ENCODE measurements around the gene FBLN1.

FBLN1 gene

DNA sequence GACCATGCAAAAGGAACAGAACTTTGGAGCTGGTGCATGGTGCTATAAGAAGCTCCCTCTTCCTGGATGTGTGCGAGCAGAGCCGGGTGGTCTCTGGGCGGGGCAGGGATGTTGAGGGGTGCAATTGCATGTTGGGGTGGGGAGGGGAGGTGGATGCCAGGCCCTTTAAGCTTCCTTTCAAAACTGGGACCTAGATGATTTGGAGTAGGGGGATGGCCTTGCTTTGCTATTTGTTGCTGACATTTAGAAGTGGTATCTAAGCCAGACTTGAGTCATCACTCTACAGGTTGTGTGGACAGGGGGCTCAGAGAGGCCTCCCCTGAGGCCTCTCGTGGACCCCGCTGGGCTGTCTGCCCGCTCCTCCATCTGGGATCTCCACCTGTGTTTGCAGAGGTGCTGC is 24.8 kb downstream of the FBLN1 start:
- TF ChIP-seq, protein P1, sequence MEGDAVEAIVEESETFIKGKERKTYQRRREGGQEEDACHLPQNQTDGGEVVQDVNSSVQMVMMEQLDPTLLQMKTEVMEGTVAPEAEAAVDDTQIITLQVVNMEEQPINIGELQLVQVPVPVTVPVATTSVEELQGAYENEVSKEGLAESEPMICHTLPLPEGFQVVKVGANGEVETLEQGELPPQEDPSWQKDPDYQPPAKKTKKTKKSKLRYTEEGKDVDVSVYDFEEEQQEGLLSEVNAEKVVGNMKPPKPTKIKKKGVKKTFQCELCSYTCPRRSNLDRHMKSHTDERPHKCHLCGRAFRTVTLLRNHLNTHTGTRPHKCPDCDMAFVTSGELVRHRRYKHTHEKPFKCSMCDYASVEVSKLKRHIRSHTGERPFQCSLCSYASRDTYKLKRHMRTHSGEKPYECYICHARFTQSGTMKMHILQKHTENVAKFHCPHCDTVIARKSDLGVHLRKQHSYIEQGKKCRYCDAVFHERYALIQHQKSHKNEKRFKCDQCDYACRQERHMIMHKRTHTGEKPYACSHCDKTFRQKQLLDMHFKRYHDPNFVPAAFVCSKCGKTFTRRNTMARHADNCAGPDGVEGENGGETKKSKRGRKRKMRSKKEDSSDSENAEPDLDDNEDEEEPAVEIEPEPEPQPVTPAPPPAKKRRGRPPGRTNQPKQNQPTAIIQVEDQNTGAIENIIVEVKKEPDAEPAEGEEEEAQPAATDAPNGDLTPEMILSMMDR (IDR thresholded peaks at IDR 0.05; ENCODE audit: insufficient read depth, low read length, poor library complexity, severe bottlenecking): no peak
- no peak for TF ChIP-seq EZH2phosphoT487 (conservative IDR thresholded peaks at IDR 0.05; ENCODE audit: low read length)

GRCh38 chr22:45528046-45528445 is 25.4 kb downstream of the FBLN1 start:
- no peak overlapping the region for H3K27ac ChIP-seq (ENCODE audit: low read depth, low read length)
- no peaks in the 10 kb centered on the region for H3K27me3 ChIP-seq (ENCODE audit: low read length)
- H4K20me1 ChIP-seq (ENCODE audit: low read depth, low read length): no peaks in the 10 kb centered on the region
- no peaks in the 10 kb centered on the region for H3K36me3 ChIP-seq (ENCODE audit: low read length)
- H3K9ac ChIP-seq (ENCODE audit: low read length): no peak overlapping the region
- H3K79me2 ChIP-seq (ENCODE audit: insufficient read depth, low read length): no peaks in the 10 kb centered on the region
- no peak overlapping the region for H2AFZ ChIP-seq (ENCODE audit: low read depth, low read length, severe bottlenecking)
- no peak overlapping the region for H3K4me2 ChIP-seq (ENCODE audit: low read depth, low read length, poor library complexity, severe bottlenecking)
- H3K4me3 ChIP-seq (ENCODE audit: insufficient read depth, low read length, poor library complexity, severe bottlenecking): no peak overlapping the region
- H3K9me3 ChIP-seq (ENCODE audit: insufficient read depth, low read length): no peaks in the 10 kb centered on the region
- H3K9me2 ChIP-seq (replicated peaks; ENCODE audit: insufficient read depth, low read length): no peaks in the 10 kb centered on the region
- no peak for TF ChIP-seq EZH2phosphoT487 (conservative IDR thresholded peaks at IDR 0.05; ENCODE audit: low read length)
- TF ChIP-seq, protein P1 (IDR thresholded peaks at IDR 0.05; ENCODE audit: insufficient read depth, low read length, poor library complexity, severe bottlenecking): no peak
- H3F3A ChIP-seq (ENCODE audit: insufficient read depth): no peaks in the 10 kb centered on the region

More for the DNA sequence above, 24.8 kb downstream of the FBLN1 start:
- Histone ChIP-seq H3K9me2 (replicated peaks; ENCODE audit: insufficient read depth, low read length) (no peaks in the 10 kb centered on the region), H3K4me2 (ENCODE audit: low read depth, low read length, poor library complexity, severe bottlenecking) (no peak overlapping the region), H3K4me3 (ENCODE audit: insufficient read depth, low read length, poor library complexity, severe bottlenecking) (no peak overlapping the region), H3K9me3 (ENCODE audit: insufficient read depth, low read length) (no peaks in the 10 kb centered on the region), H3K9ac (ENCODE audit: low read length) (no peak overlapping the region), H3K27me3 (ENCODE audit: low read length) (no peaks in the 10 kb centered on the region), H3K79me2 (ENCODE audit: insufficient read depth, low read length) (no peaks in the 10 kb centered on the region), H2AFZ (ENCODE audit: low read depth, low read length, severe bottlenecking) (no peak overlapping the region), H3F3A (ENCODE audit: insufficient read depth) (no peaks in the 10 kb centered on the region), H3K36me3 (ENCODE audit: low read length) (no peaks in the 10 kb centered on the region), H3K27ac (ENCODE audit: low read depth, low read length) (no peak overlapping the region), H4K20me1 (ENCODE audit: low read depth, low read length) (no peaks in the 10 kb centered on the region)

GRCh38 chr22:45529105-45529504 is 26.4 kb downstream of the FBLN1 start:
- no peaks in the 10 kb centered on the region for H3K9me2 ChIP-seq (replicated peaks; ENCODE audit: insufficient read depth, low read length)
- H3K27me3 ChIP-seq (ENCODE audit: low read length): no peaks in the 10 kb centered on the region
- no peaks in the 10 kb centered on the region for H3K36me3 ChIP-seq (ENCODE audit: low read length)
- H3F3A ChIP-seq (ENCODE audit: insufficient read depth): no peaks in the 10 kb centered on the region
- no peaks in the 10 kb centered on the region for H4K20me1 ChIP-seq (ENCODE audit: low read depth, low read length)
- no peak overlapping the region for H3K9ac ChIP-seq (ENCODE audit: low read length)
- no peaks in the 10 kb centered on the region for H3K9me3 ChIP-seq (ENCODE audit: insufficient read depth, low read length)
- no peaks in the 10 kb centered on the region for H3K79me2 ChIP-seq (ENCODE audit: insufficient read depth, low read length)
- TF ChIP-seq, protein P1 (IDR thresholded peaks at IDR 0.05; ENCODE audit: insufficient read depth, low read length, poor library complexity, severe bottlenecking): no peak
- no peak overlapping the region for H3K4me3 ChIP-seq (ENCODE audit: insufficient read depth, low read length, poor library complexity, severe bottlenecking)
- H3K4me2 ChIP-seq (ENCODE audit: low read depth, low read length, poor library complexity, severe bottlenecking): no peak overlapping the region
- H3K27ac ChIP-seq (ENCODE audit: low read depth, low read length): no peak overlapping the region
- H2AFZ ChIP-seq (ENCODE audit: low read depth, low read length, severe bottlenecking): no peak overlapping the region
